Measurements from ENCODE around the gene MPV17L. TPM values are rescaled to one million over a fixed set of nuclear protein-coding genes. Genes with fewer than 3 reads are reported as not detected.
"Not testable (repeated sequence)": the region's sequence is repeated elsewhere in the genome, so short reads cannot be mapped to it uniquely, and the experiment has no call there.

The MPV17L gene
- total RNA-seq, 1 experiment from 2014 or later: 0.11 TPM

DNA sequence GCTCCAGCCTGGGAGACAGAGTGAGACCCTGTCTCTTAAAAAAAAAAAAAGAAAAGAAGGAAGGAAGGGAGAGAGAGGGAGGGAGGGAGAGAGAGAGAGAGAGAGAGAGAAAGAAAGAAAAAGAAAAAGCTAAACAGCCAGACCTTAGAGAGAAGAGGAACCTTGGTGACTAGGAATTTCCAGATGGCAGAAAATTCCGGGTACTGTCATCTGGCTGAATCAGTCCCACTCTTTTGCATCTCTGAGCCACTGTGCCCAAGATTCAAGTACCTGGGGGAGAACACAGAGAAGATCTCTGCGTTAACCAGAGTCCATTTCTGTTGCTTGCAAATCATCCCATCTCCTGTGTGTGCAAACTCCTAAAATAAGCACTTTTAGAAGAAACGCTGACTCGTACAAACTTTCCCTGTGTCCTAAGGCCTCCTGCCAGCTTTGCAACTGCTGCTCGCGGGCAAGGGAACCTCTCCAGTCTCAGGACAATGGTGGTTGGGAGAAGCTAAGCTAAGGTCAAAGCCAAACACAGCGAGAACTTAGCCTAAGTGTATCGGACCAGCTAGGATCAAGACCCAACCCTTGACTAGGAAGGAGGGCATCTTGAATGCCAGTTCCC is 56.8 kb downstream of the MPV17L start:
- DNase-seq: no peak
- ChIA-PET CTCF (interaction anchor here (0.7 kb wide), 1 partner anchor 809 kb away, joined by 14 read pairs; no protein-coding TSS in a partner anchor), POLR2A (ENCODE audit: unreplicated experiment) (no interaction called here)
- H3F3A ChIP-seq (ENCODE audit: insufficient read depth, low read depth): peaks cover 5% of the 10 kb centered on the region; the same call in 1 of the 2 replicates
- no peaks in the 10 kb centered on the region for H3K79me2 ChIP-seq (ENCODE audit: low read depth)
- H4K20me1 ChIP-seq (ENCODE audit: insufficient read depth): no peaks in the 10 kb centered on the region
- intact Hi-C loops (cut with micrococcal nuclease; ENCODE audit: unreplicated experiment): no loop called here
- H3K4me3 ChIP-seq: no peak overlapping the region
- no TSS peak for BruUV-seq (replicated peaks)
- no peaks in the 10 kb centered on the region for H3K27me3 ChIP-seq (ENCODE audit: insufficient read depth, low read depth)
- H3K9me3 ChIP-seq (ENCODE audit: insufficient read depth, low read depth): no peaks in the 10 kb centered on the region
- no peaks in the 10 kb centered on the region for H3K36me3 ChIP-seq (ENCODE audit: low read depth)
- H3K27ac ChIP-seq: no peak overlapping the region
- H2AFZ ChIP-seq: no peak overlapping the region
- TF ChIP-seq CTCF (conservative IDR thresholded peaks at IDR 0.05) (no peak), EZH2 (IDR thresholded peaks at IDR 0.05; ENCODE audit: low read depth) (no peak)
- no peak overlapping the region for H3K4me2 ChIP-seq
- no peaks in the 10 kb centered on the region for H3K9me2 ChIP-seq (ENCODE audit: insufficient read depth)
- no peaks in the 10 kb centered on the region for H3K4me1 ChIP-seq (replicated peaks; ENCODE audit: insufficient read depth)

- H2AFZ ChIP-seq; H3K36me3 ChIP-seq (ENCODE audit: low read depth); H3K9me3 ChIP-seq (ENCODE audit: insufficient read depth, low read depth); H3K9me2 ChIP-seq (ENCODE audit: insufficient read depth); H3K79me2 ChIP-seq (ENCODE audit: low read depth); intact Hi-C loops (cut with micrococcal nuclease; ENCODE audit: unreplicated experiment); H3K27ac ChIP-seq; H4K20me1 ChIP-seq (ENCODE audit: insufficient read depth); DNase-seq; POLR2A ChIA-PET (ENCODE audit: unreplicated experiment); CTCF ChIA-PET; H3K4me3 ChIP-seq; H3K4me2 ChIP-seq; H3F3A ChIP-seq (ENCODE audit: insufficient read depth, low read depth); H3K27me3 ChIP-seq (ENCODE audit: insufficient read depth, low read depth); H3K4me1 ChIP-seq (replicated peaks; ENCODE audit: insufficient read depth); BruUV-seq (replicated peaks): not testable (repeated sequence)
These were observed 57.7 kb downstream of the MPV17L start for GRCh38 chr16:15453296-15453695.

GRCh38 chr16:15454933-15455332 is 59.4 kb downstream of the MPV17L start:
- CTCF ChIA-PET; H3K4me1 ChIP-seq (replicated peaks; ENCODE audit: insufficient read depth); H3K36me3 ChIP-seq (ENCODE audit: low read depth); DNase-seq; H3K4me2 ChIP-seq; H4K20me1 ChIP-seq (ENCODE audit: insufficient read depth); H3K4me3 ChIP-seq; H3F3A ChIP-seq (ENCODE audit: insufficient read depth, low read depth); H3K9me3 ChIP-seq (ENCODE audit: insufficient read depth, low read depth); intact Hi-C loops (cut with micrococcal nuclease; ENCODE audit: unreplicated experiment); H3K27ac ChIP-seq; H3K9me2 ChIP-seq (ENCODE audit: insufficient read depth); POLR2A ChIA-PET (ENCODE audit: unreplicated experiment); H3K27me3 ChIP-seq (ENCODE audit: insufficient read depth, low read depth); H3K79me2 ChIP-seq (ENCODE audit: low read depth); BruUV-seq (replicated peaks); H2AFZ ChIP-seq: not testable (repeated sequence)

DNA sequence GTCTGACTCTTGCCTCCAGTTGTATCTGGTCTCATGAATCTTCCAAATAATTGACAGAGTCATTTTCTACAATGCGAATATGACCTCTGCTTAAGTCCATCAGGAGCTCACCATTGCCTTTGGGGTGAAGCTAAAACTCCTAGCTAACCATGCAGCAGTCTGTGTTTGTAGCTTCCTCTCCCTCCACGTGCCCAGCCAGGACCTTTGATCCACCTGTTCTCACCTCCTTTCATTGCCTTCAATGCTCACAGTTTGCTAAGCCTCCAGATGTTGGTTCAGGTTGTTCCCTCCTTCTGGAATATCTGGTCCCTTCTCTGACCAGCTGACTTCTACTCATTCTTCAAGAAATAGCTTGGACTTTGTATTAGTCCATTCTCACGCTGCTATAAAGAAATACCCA is 61.8 kb downstream of the MPV17L start:
- Histone ChIP-seq H3K36me3 (ENCODE audit: low read depth) (no peaks in the 10 kb centered on the region), H3K79me2 (ENCODE audit: low read depth) (no peaks in the 10 kb centered on the region), H4K20me1 (ENCODE audit: insufficient read depth) (no peaks in the 10 kb centered on the region), H3K4me2 (no peak overlapping the region), H3K27me3 (ENCODE audit: insufficient read depth, low read depth) (no peaks in the 10 kb centered on the region), H3F3A (ENCODE audit: insufficient read depth, low read depth) (peaks cover 3% of the 10 kb centered on the region; the same call in 1 of the 2 replicates), H3K27ac (no peak overlapping the region), H3K9me2 (ENCODE audit: insufficient read depth) (no peaks in the 10 kb centered on the region), H2AFZ (no peak overlapping the region), H3K9me3 (ENCODE audit: insufficient read depth, low read depth) (0 out of 2 replicates have a peak, but pooled peaks cover 4% of the 10 kb centered on the region), H3K4me1 (replicated peaks; ENCODE audit: insufficient read depth) (peaks cover 2% of the 10 kb centered on the region; the same call in 1 of the 2 replicates), H3K4me3 (no peak overlapping the region)
- no peak for DNase-seq
- ChIA-PET CTCF (no interaction called here), POLR2A (ENCODE audit: unreplicated experiment) (interaction anchor here (0.7 kb wide), 1 partner anchor 54 kb away, joined by 8 read pairs; no protein-coding TSS in a partner anchor)
- intact Hi-C loops (cut with micrococcal nuclease; ENCODE audit: unreplicated experiment): no loop called here
- TF ChIP-seq EZH2 (IDR thresholded peaks at IDR 0.05; ENCODE audit: low read depth) (no peak), CTCF (conservative IDR thresholded peaks at IDR 0.05) (no peak)
- no TSS peak for BruUV-seq (replicated peaks)

Measured in PC-9 (cell line).